ENCODE results near the gene CENPK. TPM values are rescaled to one million over a fixed set of nuclear protein-coding genes. Genes with fewer than 3 reads are reported as not detected.

Gene CENPK
- total RNA-seq, 1 experiment from 2014 or later, result 8.6 TPM

DNA sequence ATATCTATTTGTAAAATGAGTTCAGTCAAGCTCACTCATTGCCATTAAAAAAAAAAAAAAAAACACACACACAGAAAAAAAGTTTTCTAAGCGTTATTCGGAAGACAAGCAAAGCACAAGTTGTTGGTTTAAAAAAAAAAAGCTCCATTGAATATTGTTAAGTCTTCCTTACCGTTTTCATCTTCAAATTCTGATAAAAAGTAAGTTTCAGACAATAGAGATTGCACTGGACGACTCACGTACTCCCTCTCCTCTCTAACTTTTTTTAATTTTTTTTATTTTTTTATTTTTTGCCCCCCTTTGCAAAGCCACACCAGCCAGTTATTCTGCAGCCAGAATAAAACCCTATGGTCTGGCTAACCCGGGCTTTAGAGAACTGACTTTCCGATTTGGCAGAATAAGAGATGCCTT, 81.8 kb downstream of the CENPK start:
- Histone ChIP-seq H3F3A (ENCODE audit: low read length, unreplicated experiment) (no peaks in the 10 kb centered on the region), H3K4me2 (ENCODE audit: low read length) (peak overlapping the region; percentile 89), H3K9me2 (replicated peaks; ENCODE audit: low read length) (no peaks in the 10 kb centered on the region), H3K9me3 (ENCODE audit: low read length) (no peaks in the 10 kb centered on the region), H2AFZ (ENCODE audit: low read length) (peak overlapping the region; percentile 86; the same call in 1 of the 2 replicates), H3K4me3 (ENCODE audit: low read length) (peak overlapping the region; percentile 79), H3K79me2 (ENCODE audit: low read length) (peaks cover 8% of the 10 kb centered on the region; the same call in 1 of the 2 replicates), H3K27me3 (ENCODE audit: low read length) (no peaks in the 10 kb centered on the region), H3K27ac (ENCODE audit: low read length) (no peak overlapping the region), H3K36me3 (ENCODE audit: low read depth, low read length) (no peaks in the 10 kb centered on the region), H3K9ac (ENCODE audit: low read length) (peak overlapping the region; percentile 12; the same call in 1 of the 2 replicates), H4K20me1 (ENCODE audit: low read length) (no peaks in the 10 kb centered on the region), H3K4me1 (ENCODE audit: insufficient read depth, low read length) (peaks cover 7% of the 10 kb centered on the region; the same call in 1 of the 2 replicates)
- ChIA-PET CTCF (no interaction called here), POLR2A (ENCODE audit: unreplicated experiment) (interaction anchor here (0.6 kb wide), 1 partner anchor 272 kb away, joined by 13 read pairs; no protein-coding TSS in a partner anchor)
- intact Hi-C loops (cut with micrococcal nuclease), result loop anchor here (2.0 to 5.0 kb wide), 2 partner anchors 264 to 380 kb away; no protein-coding TSS in a partner anchor
- ATAC-seq (no peak), DNase-seq (no peak)
- TF ChIP-seq EZH2phosphoT487 (IDR thresholded peaks at IDR 0.05; ENCODE audit: borderline replicate concordance, low read length) (no peak), EZH2 (IDR thresholded peaks at IDR 0.05; ENCODE audit: low read length, unreplicated experiment) (no peak)
- TF ChIP-seq, protein P1, sequence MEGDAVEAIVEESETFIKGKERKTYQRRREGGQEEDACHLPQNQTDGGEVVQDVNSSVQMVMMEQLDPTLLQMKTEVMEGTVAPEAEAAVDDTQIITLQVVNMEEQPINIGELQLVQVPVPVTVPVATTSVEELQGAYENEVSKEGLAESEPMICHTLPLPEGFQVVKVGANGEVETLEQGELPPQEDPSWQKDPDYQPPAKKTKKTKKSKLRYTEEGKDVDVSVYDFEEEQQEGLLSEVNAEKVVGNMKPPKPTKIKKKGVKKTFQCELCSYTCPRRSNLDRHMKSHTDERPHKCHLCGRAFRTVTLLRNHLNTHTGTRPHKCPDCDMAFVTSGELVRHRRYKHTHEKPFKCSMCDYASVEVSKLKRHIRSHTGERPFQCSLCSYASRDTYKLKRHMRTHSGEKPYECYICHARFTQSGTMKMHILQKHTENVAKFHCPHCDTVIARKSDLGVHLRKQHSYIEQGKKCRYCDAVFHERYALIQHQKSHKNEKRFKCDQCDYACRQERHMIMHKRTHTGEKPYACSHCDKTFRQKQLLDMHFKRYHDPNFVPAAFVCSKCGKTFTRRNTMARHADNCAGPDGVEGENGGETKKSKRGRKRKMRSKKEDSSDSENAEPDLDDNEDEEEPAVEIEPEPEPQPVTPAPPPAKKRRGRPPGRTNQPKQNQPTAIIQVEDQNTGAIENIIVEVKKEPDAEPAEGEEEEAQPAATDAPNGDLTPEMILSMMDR (conservative IDR thresholded peaks at IDR 0.05; ENCODE audit: low read depth, low read length), result no peak
- BruUV-seq (replicated peaks), result no TSS peak

DNA sequence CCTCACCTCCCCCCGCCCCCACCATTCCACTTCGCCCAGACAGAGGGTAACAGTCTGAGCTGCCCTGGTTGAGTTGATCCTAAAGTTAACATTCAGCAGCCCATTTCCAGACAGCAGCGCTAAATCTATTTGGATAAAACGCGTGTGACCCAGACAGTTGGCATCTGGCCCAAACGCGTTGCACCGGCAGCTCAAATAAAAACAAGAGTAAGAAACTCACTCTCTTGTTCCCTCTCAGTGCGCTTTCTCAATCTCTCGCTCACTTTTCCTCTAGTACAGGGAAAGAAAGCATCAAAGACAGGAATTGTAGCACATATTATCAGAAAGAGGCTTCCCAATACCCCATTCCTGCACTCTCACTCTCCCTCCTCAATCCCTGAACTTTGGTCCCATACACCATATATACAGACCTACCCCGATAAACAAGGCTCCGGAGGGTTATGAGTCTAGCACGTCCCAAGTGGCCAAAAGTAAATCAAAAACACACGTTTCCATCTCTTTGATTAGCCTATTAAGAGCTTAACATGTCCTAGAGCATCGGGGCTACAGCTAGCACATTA, 82.6 kb downstream of the CENPK start:
- CTCF ChIA-PET, result no interaction called here
- BruUV-seq (replicated peaks), result no TSS peak
- Histone ChIP-seq H3K4me3 (ENCODE audit: low read length) (peak overlapping the region; percentile 79), H3K36me3 (ENCODE audit: low read depth, low read length) (no peaks in the 10 kb centered on the region), H3K9me2 (replicated peaks; ENCODE audit: low read length) (no peaks in the 10 kb centered on the region), H3K27ac (ENCODE audit: low read length) (no peak overlapping the region), H2AFZ (ENCODE audit: low read length) (peak overlapping the region; percentile 86), H3K4me2 (ENCODE audit: low read length) (peak overlapping the region; percentile 89), H3K9ac (ENCODE audit: low read length) (peak overlapping the region; percentile 12; the same call in 1 of the 2 replicates), H3F3A (ENCODE audit: low read length, unreplicated experiment) (no peaks in the 10 kb centered on the region), H3K9me3 (ENCODE audit: low read length) (no peaks in the 10 kb centered on the region), H4K20me1 (ENCODE audit: low read length) (no peaks in the 10 kb centered on the region), H3K79me2 (ENCODE audit: low read length) (peaks cover 8% of the 10 kb centered on the region; the same call in 1 of the 2 replicates), H3K27me3 (ENCODE audit: low read length) (no peaks in the 10 kb centered on the region), H3K4me1 (ENCODE audit: insufficient read depth, low read length) (peaks cover 7% of the 10 kb centered on the region; the same call in 1 of the 2 replicates)
- DNase-seq (peak; percentile 43), ATAC-seq (no peak; the same call in 1 of the 2 replicates)
- POLR2A ChIA-PET (ENCODE audit: unreplicated experiment), result interaction anchor here (0.6 kb wide), 1 partner anchor 271 kb away, joined by 13 read pairs; no protein-coding TSS in a partner anchor
- intact Hi-C loops (cut with micrococcal nuclease), result loop anchor here (2.0 to 5.0 kb wide), 2 partner anchors 263 to 380 kb away; no protein-coding TSS in a partner anchor
- TF ChIP-seq, protein P1 (conservative IDR thresholded peaks at IDR 0.05; ENCODE audit: low read depth, low read length), result no peak
- TF ChIP-seq EZH2phosphoT487 (IDR thresholded peaks at IDR 0.05; ENCODE audit: borderline replicate concordance, low read length) (no peak), EZH2 (IDR thresholded peaks at IDR 0.05; ENCODE audit: low read length, unreplicated experiment) (no peak)

DNA sequence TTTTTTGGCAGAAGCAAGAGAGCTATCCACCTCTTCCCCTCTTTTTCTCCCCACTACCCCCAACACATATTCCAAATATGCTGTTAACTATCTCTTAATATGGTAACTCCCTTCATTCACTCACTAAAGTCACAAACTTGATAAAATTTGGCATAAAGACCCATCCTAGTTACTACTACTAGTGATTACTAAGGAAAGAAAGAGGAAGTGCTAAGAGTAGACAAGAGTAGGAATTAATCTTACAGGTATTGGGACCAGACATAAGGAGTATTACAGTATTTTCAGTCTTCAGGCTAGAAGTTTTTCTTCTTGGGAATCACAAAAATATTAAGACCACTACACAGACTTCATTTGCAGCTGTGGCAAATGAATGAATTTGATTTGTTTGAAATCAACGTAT, 83.4 kb downstream of the CENPK start:
- peaks cover 8% of the 10 kb centered on the region; the same call in 1 of the 2 replicates for H3K79me2 ChIP-seq (ENCODE audit: low read length)
- 0 out of 2 replicates have a peak overlapping the region, but pooled peaks have one; percentile 12 for H3K9ac ChIP-seq (ENCODE audit: low read length)
- CTCF ChIA-PET, result no interaction called here
- H2AFZ ChIP-seq (ENCODE audit: low read length), result peak overlapping the region; percentile 86; the same call in 1 of the 2 replicates
- ATAC-seq (no peak), DNase-seq (no peak)
- peak overlapping the region; percentile 89 for H3K4me2 ChIP-seq (ENCODE audit: low read length)
- H3K9me3 ChIP-seq (ENCODE audit: low read length), result no peaks in the 10 kb centered on the region
- TF ChIP-seq EZH2 (IDR thresholded peaks at IDR 0.05; ENCODE audit: low read length, unreplicated experiment), result no peak
- H3K36me3 ChIP-seq (ENCODE audit: low read depth, low read length), result no peaks in the 10 kb centered on the region
- no peaks in the 10 kb centered on the region for H3K27me3 ChIP-seq (ENCODE audit: low read length)
- BruUV-seq (replicated peaks), result no TSS peak
- peaks cover 7% of the 10 kb centered on the region; the same call in 1 of the 2 replicates for H3K4me1 ChIP-seq (ENCODE audit: insufficient read depth, low read length)
- no peaks in the 10 kb centered on the region for H3F3A ChIP-seq (ENCODE audit: low read length, unreplicated experiment)
- no peak overlapping the region for H3K27ac ChIP-seq (ENCODE audit: low read length)
- no peaks in the 10 kb centered on the region for H4K20me1 ChIP-seq (ENCODE audit: low read length)
- peak overlapping the region; percentile 79 for H3K4me3 ChIP-seq (ENCODE audit: low read length)
- POLR2A ChIA-PET (ENCODE audit: unreplicated experiment), result no interaction called here
- H3K9me2 ChIP-seq (replicated peaks; ENCODE audit: low read length), result no peaks in the 10 kb centered on the region
- intact Hi-C loops (cut with micrococcal nuclease), result no loop called here
